ENCODE results near the gene GALNT3. TPM values are rescaled to one million over a fixed set of nuclear protein-coding genes. Genes with fewer than 3 reads are reported as not detected.

GALNT3 gene
- total and polyA plus RNA-seq, 2 of the 13 experiments (the other 11 are each of a cell fraction or from before 2014, with no cell fraction given) = 0.29 to 0.30 TPM

DNA sequence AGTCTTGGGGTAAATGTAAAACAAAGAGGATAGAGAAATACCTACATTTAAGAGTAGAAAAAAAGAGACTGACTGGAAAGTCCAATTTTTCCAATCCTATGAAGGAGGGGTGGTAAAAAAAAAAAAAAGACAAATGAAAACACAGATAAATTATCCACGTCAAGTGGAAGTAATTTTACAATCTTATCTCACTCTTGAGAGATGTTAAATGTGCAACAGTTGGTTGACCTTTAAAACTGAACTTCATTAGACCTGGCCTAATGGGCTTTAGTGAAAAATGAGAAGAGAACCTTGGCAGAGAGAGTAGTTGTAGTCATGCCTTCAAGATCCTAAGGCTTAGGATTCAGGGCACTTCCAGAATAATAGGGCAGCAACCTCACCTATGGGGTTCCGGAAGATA is 20.4 kb downstream of the GALNT3 start (continued):
- TF ChIP-seq, protein P1, sequence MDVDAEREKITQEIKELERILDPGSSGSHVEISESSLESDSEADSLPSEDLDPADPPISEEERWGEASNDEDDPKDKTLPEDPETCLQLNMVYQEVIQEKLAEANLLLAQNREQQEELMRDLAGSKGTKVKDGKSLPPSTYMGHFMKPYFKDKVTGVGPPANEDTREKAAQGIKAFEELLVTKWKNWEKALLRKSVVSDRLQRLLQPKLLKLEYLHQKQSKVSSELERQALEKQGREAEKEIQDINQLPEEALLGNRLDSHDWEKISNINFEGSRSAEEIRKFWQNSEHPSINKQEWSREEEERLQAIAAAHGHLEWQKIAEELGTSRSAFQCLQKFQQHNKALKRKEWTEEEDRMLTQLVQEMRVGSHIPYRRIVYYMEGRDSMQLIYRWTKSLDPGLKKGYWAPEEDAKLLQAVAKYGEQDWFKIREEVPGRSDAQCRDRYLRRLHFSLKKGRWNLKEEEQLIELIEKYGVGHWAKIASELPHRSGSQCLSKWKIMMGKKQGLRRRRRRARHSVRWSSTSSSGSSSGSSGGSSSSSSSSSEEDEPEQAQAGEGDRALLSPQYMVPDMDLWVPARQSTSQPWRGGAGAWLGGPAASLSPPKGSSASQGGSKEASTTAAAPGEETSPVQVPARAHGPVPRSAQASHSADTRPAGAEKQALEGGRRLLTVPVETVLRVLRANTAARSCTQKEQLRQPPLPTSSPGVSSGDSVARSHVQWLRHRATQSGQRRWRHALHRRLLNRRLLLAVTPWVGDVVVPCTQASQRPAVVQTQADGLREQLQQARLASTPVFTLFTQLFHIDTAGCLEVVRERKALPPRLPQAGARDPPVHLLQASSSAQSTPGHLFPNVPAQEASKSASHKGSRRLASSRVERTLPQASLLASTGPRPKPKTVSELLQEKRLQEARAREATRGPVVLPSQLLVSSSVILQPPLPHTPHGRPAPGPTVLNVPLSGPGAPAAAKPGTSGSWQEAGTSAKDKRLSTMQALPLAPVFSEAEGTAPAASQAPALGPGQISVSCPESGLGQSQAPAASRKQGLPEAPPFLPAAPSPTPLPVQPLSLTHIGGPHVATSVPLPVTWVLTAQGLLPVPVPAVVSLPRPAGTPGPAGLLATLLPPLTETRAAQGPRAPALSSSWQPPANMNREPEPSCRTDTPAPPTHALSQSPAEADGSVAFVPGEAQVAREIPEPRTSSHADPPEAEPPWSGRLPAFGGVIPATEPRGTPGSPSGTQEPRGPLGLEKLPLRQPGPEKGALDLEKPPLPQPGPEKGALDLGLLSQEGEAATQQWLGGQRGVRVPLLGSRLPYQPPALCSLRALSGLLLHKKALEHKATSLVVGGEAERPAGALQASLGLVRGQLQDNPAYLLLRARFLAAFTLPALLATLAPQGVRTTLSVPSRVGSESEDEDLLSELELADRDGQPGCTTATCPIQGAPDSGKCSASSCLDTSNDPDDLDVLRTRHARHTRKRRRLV (CRISPR knock-in tag; IDR thresholded peaks at IDR 0.05) = no peak
- no peak for TF ChIP-seq ZMYM2 (CRISPR knock-in tag; IDR thresholded peaks at IDR 0.05)
- TF ChIP-seq, protein P2, sequence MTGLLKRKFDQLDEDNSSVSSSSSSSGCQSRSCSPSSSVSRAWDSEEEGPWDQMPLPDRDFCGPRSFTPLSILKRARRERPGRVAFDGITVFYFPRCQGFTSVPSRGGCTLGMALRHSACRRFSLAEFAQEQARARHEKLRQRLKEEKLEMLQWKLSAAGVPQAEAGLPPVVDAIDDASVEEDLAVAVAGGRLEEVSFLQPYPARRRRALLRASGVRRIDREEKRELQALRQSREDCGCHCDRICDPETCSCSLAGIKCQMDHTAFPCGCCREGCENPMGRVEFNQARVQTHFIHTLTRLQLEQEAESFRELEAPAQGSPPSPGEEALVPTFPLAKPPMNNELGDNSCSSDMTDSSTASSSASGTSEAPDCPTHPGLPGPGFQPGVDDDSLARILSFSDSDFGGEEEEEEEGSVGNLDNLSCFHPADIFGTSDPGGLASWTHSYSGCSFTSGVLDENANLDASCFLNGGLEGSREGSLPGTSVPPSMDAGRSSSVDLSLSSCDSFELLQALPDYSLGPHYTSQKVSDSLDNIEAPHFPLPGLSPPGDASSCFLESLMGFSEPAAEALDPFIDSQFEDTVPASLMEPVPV (CRISPR knock-in tag; IDR thresholded peaks at IDR 0.05) = no peak

DNA sequence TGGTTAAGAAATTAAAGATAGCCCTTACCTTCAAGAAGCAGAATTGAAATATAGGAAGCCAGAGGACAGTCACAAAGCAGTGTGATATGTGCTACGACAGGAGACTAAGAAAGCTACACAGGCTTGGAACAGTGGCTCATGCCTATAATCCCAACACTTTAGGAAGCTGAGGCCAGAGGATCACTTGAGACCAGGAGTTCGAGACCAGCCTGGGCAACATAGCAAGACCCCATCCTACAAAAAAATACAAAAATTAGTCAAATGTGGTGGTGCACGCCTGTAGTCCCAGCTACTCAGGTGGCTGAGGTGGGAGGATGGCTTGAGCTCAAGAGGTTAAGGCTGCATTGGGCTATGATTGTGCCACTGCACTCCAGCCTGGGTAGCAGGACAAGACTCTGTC is 21.9 kb downstream of the GALNT3 start:
- Histone ChIP-seq H3K27ac (ENCODE audit: extremely low read length, insufficient read depth, low read length) (no peak overlapping the region), H2AFZ (ENCODE audit: low read length) (no peak overlapping the region), H3K9me3 (ENCODE audit: low read length) (no peaks in the 10 kb centered on the region), H4K20me1 (ENCODE audit: insufficient read depth, low read length) (no peaks in the 10 kb centered on the region), H3K79me2 (ENCODE audit: insufficient read depth, low read length) (no peaks in the 10 kb centered on the region), H3K36me3 (replicated peaks in 1 of 2; ENCODE audit: control insufficient read depth in 1 of 2, insufficient read depth in 2 of 2, low read length in 2 of 2) (no peaks in the 10 kb centered on the region), H3K4me2 (ENCODE audit: low read depth, low read length) (no peak overlapping the region), H3K4me3 (replicated peaks in 1 of 3; ENCODE audit: insufficient read depth in 1 of 3, low read depth in 2 of 3, low read length in 3 of 3) (no peak overlapping the region), H3K9ac (ENCODE audit: insufficient read depth, low read depth, low read length) (no peak overlapping the region), H3K4me1 (ENCODE audit: insufficient read depth, low read length) (no peaks in the 10 kb centered on the region), H3K27me3 (ENCODE audit: control insufficient read depth in 1 of 2, insufficient read depth in 2 of 2, low read length in 2 of 2) (no peaks in the 10 kb centered on the region; a peak in 1 of 5 replicates)
- intact Hi-C loops (cut with micrococcal nuclease; ENCODE audit: unreplicated experiment) (no loop called here), in situ Hi-C loops (cut with HindIII; ENCODE audit: extremely low pct_ligation_motif_present, low pct_unique_long_range_greater_than_20kb) (no loop called here)
- ChIA-PET CTCF (ENCODE audit: low intra/inter-chr PET ratio, low total read pairs) (no interaction called here), POLR2A (no interaction called here)
- ATAC-seq (no peak), FAIRE-seq (no peak), DNase-seq (ENCODE audit: low spot score) (no peak)
- TF ChIP-seq SP2 (CRISPR knock-in tag; IDR thresholded peaks at IDR 0.05) (no peak), KDM2A (CRISPR knock-in tag; IDR thresholded peaks at IDR 0.05; ENCODE audit: borderline replicate concordance, low read depth) (no peak), ZNF33A (CRISPR knock-in tag; IDR thresholded peaks at IDR 0.05; ENCODE audit: borderline replicate concordance) (no peak), GZF1 (CRISPR knock-in tag; IDR thresholded peaks at IDR 0.05) (no peak), MIXL1 (CRISPR knock-in tag; IDR thresholded peaks at IDR 0.05) (no peak), ZNF883 (CRISPR knock-in tag; IDR thresholded peaks at IDR 0.05; ENCODE audit: not compliant biosample characterization) (no peak), NAIF1 (CRISPR knock-in tag; IDR thresholded peaks at IDR 0.05; ENCODE audit: borderline replicate concordance) (no peak), ZNF75D (CRISPR knock-in tag; IDR thresholded peaks at IDR 0.05; ENCODE audit: borderline replicate concordance) (no peak), ZMYM3 (CRISPR knock-in tag; IDR thresholded peaks at IDR 0.05) (no peak)
- TF ChIP-seq, protein P3, sequence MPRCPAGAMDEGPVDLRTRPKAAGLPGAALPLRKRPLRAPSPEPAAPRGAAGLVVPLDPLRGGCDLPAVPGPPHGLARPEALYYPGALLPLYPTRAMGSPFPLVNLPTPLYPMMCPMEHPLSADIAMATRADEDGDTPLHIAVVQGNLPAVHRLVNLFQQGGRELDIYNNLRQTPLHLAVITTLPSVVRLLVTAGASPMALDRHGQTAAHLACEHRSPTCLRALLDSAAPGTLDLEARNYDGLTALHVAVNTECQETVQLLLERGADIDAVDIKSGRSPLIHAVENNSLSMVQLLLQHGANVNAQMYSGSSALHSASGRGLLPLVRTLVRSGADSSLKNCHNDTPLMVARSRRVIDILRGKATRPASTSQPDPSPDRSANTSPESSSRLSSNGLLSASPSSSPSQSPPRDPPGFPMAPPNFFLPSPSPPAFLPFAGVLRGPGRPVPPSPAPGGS (CRISPR knock-in tag; IDR thresholded peaks at IDR 0.05) = no peak
- no TSS peak for BruUV-seq (replicated peaks)
- 22% methylated on average over 3 of the region's 3 CpGs for WGBS (ENCODE audit: low lambda C conversion rate)

Measured in HepG2 (cell line).